Measurements from ENCODE around the gene SERF2.

DNA sequence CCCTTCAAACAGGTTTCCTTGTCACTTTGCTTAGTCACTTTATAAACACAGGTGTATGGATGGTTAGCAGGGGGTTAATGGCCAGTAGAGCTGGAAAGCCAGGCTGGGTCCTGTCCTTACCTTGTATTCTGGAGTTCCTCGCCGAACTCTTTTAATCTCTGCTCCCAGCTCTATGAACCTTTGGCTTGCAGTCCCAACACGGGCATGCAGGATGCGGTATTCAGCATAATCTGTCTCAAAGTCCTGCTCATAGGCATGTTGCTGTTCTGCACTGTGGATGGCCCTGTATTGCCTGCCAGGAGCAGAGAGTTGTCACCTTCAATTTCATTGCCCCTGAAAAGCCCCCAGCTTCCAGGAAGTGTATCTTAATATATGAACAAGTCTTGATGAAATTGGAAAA lies 18.1 kb upstream of the SERF2 start:
- TF ChIP-seq CTCF (conservative IDR thresholded peaks at IDR 0.05) (no peak), ZFX (IDR thresholded peaks at IDR 0.05) (no peak)
